NCI-H1417 (cell line): ENCODE data around the gene FAM131B.
"Not testable (repeated sequence)": the region's sequence is repeated elsewhere in the genome, so short reads cannot be mapped to it uniquely, and the experiment has no call there.

Source experiments
- DNase-seq, 3 experiments: peaks; one replicate each; lab custom pipeline; 2025; lab: John Stamatoyannopoulos, UW

Gene FAM131B

GRCh38 chr7:143362131-143363015, at the start of gene FAM131B:
Gene FAM131B (minus strand): TSS chr7:143362713. CDS start chr7:143362603, 110 bp downstream.
- DNase-seq, result peak in 2 of 3 experiments; percentile 78 to 84

DNA sequence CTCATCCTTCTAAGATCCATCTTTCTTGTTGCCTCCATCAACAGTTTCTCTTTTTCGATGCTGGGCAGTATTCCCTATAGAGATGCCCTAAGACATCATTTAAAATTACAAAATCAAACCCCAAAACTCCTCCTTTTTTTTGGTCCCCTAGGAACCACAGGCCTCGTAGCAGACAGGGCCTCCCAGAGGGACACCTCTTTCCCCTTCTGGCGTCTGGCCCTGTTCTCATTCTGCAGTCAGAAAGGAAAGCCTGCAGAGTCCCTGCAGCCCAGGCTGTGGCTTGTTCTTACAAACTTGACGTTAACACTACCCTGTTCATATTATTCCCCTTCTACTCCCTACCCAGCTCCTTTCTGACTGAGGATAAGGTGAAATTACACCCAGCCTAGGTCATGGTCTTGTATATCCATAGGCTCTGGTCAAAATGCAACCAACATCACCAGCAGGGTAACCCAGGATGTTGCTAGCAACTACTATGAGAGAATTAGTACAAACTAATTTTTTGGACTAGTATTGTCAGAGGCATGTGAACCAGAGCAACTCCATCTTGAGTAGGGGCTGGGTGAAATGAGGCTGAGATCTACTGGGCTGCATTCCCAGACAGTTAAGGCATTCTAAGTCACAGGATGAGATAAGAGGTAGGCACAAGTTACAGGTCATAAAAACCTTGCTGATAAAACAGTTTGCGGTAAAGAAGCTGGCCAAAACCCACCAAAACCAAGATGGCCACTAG, 49.6 kb upstream of the FAM131B start:
- no peak for DNase-seq

DNA sequence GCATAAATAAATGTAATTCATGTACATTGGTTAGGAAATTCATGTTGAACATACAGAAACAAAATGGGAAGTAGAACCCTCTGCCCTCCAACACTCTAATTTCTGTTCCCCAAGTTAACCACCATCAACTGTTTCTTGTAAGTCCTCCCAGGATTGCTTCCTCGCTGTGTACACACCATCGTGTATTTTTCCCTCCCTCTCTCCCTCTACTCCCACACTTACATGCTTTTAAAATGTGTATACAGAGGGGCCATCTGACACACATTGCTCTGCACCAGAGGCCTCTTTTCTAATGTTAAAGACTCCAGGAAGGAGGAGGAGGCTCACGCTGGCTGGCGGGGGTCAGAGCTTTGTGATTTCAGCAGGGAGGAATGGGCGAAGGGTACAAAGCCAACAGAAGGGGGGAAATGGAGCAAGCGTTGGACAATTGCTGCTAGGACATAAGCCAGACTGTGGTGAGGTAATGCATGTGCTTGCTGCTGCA, 48.0 kb upstream of the FAM131B start:
- DNase-seq, result no peak

- DNase-seq, result peak; percentile 7 to 74 (median 40)
Measured at GRCh38 chr7:143408686-143409561, 46.4 kb upstream of the FAM131B start, which contains the start of gene EPHA1. Gene EPHA1 (minus strand): TSS chr7:143408856. CDS start chr7:143408805, 51 bp downstream.

GRCh38 chr7:143408252-143408685, 45.8 kb upstream of the FAM131B start:
- no peak for DNase-seq

DNA sequence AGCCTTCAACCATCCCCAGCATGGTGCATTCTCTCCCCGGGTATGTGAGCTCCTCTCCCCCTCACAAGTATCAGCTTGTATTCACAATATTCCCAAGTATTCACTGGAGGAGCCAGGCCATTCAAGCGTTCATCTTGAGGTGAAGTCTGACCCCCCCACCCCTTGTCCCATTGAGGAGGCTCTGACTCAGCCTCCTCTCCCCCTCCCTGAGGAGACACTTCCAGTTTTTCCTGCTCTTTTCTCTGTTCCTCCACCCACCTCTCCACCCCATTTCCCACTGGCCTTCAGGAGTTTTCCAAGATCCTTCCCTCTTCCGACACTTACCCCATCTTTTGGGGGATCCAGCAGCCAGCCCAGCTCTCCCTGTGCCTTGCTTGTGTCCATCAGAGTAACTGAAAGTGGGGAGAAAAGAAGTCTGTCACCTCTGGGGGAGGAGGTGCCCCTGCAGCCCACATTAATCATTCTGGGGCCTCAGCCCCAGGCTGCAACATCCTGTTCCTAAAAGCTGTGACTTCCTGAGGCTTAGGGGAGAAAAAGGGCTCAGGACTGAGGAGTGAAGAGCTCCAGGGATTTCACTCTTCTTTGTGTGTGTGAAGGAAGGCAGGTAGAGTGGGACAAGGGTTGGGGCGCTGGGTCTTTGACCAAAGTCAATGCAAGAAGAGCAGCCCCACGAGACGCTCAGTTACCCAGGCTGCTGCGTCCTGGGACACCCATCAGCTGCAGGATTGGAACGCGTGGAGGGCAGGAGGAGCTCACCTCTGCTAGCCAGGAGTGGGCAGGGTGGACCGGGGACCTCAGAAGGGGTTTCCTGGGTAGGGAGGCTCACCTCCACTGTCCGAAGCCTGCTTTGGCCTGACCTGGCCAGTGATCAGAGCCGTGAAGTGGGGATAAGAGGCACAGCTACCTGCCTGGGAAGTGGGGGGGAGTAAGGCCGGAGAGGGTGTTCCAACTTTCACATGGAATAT, 45.1 kb upstream of the FAM131B start:
- DNase-seq, result no peak

- no peak for DNase-seq
Measured at GRCh38 chr7:143406002-143406357, 43.5 kb upstream of the FAM131B start.

- DNase-seq, result peak in 2 of 3 experiments; percentile 29 to 57
Measured at GRCh38 chr7:143405173-143406001, 42.9 kb upstream of the FAM131B start.

DNA sequence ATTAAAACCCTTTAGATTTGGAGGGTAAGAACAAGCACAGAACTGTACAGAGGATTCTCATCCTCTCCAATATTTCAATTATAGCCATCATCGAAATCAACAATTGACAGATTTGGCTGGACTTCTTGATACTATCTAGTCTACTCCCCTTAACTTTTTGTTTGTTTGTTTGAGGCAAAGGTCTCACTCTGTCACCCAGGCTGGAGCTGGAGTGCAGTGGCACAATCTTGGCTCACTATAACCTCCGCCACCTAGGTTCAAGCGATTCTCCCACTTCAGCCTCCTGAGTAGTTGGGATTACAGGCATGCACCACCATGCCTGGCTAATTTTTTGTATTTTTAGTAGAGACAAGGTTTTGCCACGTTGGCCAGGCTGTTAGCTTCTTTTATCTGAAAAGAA, 39.7 kb upstream of the FAM131B start:
- DNase-seq, result not testable (repeated sequence)

DNA sequence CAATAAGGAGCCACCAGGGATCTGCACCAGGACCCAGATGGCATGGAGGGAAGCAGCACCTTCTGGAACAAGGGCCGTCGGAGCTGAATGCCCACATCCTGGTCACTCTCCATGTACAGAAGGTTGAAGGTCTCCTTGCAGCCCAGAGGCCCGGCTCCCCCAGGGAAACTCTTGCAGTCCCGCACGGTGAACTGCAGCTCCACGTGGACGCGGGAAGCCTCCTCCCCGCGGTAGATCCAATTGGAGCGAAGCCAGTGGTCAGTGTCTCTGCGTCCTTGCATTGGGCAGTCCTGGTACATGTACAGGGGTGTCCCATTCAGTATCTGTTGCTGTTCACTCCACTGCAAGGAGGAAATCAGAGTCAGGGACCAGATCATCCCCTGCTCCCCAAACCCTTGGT, 38.8 kb upstream of the FAM131B start:
- no peak for DNase-seq

DNA sequence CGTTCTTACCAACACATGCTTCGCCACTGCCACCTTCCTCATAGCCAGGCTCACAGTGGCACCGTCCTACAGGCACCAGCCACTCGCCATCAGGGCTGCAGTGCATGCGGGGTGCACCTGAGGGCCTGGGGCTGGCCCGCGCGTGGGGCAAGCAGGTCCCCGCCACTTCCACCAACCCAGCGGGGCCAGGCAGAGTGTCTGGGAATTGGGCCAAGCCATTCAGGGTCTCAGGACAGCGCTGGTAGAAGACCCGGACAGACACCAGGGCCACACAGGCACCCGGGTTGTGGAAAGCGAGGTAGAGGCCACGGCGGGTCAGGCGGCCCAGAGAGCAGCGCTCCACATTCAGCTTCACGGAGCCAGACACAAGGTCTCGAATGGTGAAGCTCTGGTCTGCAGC, 37.1 kb upstream of the FAM131B start:
- DNase-seq, result no peak

DNA sequence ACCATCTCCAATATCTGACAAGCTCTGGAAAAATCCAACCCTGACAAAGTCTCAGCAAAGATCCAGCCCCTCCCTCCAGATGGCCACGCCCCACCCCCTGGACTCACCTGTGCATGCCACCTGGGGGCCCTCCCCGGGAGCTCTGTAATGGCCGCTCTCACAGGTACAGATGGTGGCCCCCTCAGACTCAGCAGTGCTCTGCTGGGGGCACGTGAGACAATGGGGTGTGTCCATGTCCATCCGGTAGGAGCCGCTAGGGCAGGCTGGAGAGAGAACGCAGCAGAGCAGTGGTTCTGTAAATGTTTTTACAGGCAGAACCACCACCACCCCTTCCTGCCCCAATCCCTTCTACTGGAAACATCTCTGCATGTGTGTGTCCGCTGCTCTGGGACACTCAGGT, 36.6 kb upstream of the FAM131B start:
- no peak for DNase-seq

- no peak for DNase-seq
Measured at GRCh38 chr7:143398616-143399015, 36.1 kb upstream of the FAM131B start.

GRCh38 chr7:143397710-143398530, 35.4 kb upstream of the FAM131B start:
- DNase-seq, result no peak

DNA sequence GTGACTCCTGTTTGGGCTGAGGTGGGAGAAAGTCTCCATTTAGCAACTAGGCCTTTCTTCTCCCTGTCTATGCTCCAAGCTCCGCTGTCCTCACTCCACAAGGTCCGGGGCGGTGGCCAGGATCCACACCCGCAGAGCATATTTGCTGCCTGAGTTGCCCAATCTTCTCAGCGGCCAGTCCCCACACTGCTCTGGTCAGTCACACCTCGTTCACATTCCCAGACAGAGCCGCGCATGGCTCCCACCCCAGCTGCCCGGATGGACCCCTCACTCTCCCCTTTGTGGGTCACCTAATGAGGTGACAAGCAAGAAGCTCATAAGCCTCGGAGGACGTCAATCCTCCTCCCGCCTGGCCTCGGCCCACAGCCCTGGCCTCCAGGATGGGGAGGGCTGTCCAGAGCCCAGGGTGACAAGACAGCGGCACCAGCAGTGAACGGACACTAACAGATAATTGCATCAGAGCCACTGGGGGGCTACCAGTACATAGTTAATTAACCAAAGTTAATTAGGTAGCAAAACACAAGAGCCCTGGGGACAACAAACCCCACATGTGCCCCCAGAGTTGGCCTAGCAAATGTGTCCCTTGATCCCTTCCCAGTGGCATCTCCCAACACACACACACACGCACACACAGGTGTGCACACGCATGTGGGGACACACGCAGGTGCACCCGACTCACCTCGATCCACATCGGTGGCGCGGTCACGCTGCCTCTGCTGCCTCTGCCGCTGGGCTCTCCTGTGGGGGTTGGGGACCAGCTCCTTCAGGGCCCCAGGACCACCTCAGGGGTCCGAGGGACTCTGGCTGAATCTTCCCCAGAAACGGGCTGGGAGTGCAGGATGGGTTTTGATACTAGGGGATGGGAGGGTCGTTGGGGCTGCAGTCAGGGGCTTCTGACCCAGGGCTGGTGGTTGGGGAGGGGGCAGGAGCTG, 34.4 kb upstream of the FAM131B start:
- no peak for DNase-seq

DNA sequence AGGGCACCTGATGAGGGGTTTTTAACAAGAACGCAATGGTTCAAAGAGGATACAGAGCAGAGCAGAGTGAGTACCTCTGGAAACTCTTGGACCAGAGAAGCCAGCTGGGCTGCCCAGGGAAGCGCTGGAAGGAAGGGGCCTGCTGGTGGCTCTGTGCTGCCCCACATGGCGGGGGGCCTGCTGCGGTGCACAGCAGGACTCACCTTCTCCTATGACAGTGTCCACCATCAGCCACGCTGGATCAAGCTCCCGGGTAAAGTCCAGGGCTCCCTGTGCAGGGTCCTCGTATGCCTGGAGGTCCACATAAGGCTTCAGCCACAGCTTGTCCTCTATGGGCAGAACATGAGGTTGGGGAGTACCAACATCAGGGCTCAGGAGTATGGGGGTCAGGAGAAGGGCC, 33.7 kb upstream of the FAM131B start:
- no peak for DNase-seq
